Stimulated activated CD4-positive, alpha-beta T cell treated with anti-CD3 and anti-CD28 coated beads, TNF-alpha, amount 100 ng/mL, for 48 hours (primary cell): Measurements from ENCODE around the gene MT1F.
"Not testable (repeated sequence)": the region's sequence is repeated elsewhere in the genome, so short reads cannot be mapped to it uniquely, and the experiment has no call there.

Experiments
- DNase-seq, 3 donors: peaks; one replicate each; pipeline ENCODE4 v3.0.0-alpha.2; 2020; ENCODE audit warnings: low read depth in 3 of 3

Gene MT1F

GRCh38 chr16:56657555-56658326, at the start of gene MT1F:
MT1F (plus strand) TSS chr16:56657959; CDS start chr16:56658059, 100 bp downstream.
- DNase-seq = peak in 2 of 3 donors; percentile 49 to 74

- peak; percentile 77 to 88 (median 86) for DNase-seq
Measured at GRCh38 chr16:56608043-56608875, 49.5 kb upstream of the MT1F start, which contains the start of gene MT2A. MT2A (plus strand) TSS chr16:56608584; CDS start chr16:56608656, 72 bp downstream.

GRCh38 chr16:56608876-56609462, 48.8 kb upstream of the MT1F start:
- DNase-seq = no peak

GRCh38 chr16:56609463-56609921, 48.3 kb upstream of the MT1F start:
- peak; percentile 64 to 75 (median 66) for DNase-seq

- peak; percentile 61 to 75 (median 74) for DNase-seq
Measured at GRCh38 chr16:56610017-56610608, 47.6 kb upstream of the MT1F start.

- DNase-seq = no peak
Measured at GRCh38 chr16:56610609-56611111, 47.1 kb upstream of the MT1F start.

GRCh38 chr16:56611281-56611833, 46.4 kb upstream of the MT1F start:
- DNase-seq = no peak

- no peak for DNase-seq
Measured at GRCh38 chr16:56613706-56614105, 44.1 kb upstream of the MT1F start.

- DNase-seq = no peak
Measured at GRCh38 chr16:56614549-56614991, 43.2 kb upstream of the MT1F start.

GRCh38 chr16:56615353-56615752, 42.4 kb upstream of the MT1F start:
- DNase-seq = no peak

- no peak for DNase-seq
Measured at GRCh38 chr16:56616608-56617211, 41.0 kb upstream of the MT1F start.

- DNase-seq = peak in 1 of 3 donors; percentile 58
Measured at GRCh38 chr16:56617212-56618085, 40.3 kb upstream of the MT1F start.

GRCh38 chr16:56618138-56618537, 39.6 kb upstream of the MT1F start:
- DNase-seq = no peak

GRCh38 chr16:56620339-56620897, 37.3 kb upstream of the MT1F start:
- DNase-seq = no peak

- not testable (repeated sequence) for DNase-seq
Measured at GRCh38 chr16:56621665-56622445, 35.9 kb upstream of the MT1F start.

GRCh38 chr16:56623184-56623583, 34.6 kb upstream of the MT1F start:
- not testable (repeated sequence) for DNase-seq

- no peak for DNase-seq
Measured at GRCh38 chr16:56623637-56624036, 34.1 kb upstream of the MT1F start.

GRCh38 chr16:56625140-56625942, 32.4 kb upstream of the MT1F start, which contains the start of gene MT1E:
MT1E (plus strand) TSS chr16:56625781; CDS start chr16:56625852, 71 bp downstream.
- DNase-seq = peak; percentile 42 to 59 (median 53)
